PC-9 (cell line): Measurements from ENCODE around the gene CHD1L.

Source experiments
- EZH2 ChIP-seq: fragments of 200-600 bp; sonication (generic); IDR thresholded peaks from 2 replicates; pipeline ENCODE4 v1.8.0; 2017; ENCODE audit warnings: antibody characterized with exemption, low read depth
- TF ChIP-seq, protein P1 (sequence below): fragments of 200-600 bp; sonication (generic); conservative IDR thresholded peaks from 2 replicates; pipeline ENCODE4 v1.6.1; 2017; ENCODE audit warnings: mixed run types, antibody characterized with exemption, mild to moderate bottlenecking, moderate library complexity

DNA sequence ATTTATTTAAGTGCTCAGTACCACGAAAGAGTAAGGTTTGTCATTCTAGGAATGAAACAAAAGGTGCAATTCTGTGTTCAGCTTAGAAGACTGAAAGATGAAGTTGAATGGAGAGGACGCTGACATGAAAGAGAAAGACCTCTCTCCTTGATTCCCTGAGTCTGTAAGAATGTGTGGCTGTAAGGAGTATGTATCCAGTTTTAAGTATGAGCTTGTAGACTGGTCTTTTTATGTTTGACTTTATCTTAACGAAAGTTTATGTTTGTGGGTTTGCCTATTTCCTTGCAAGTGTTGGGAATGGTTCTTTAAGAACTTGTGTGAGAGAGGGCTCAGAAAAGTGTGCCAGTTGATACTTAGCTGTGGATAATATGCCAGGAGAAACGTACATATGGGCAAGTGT is 1.4 kb downstream of the CHD1L start:
- TF ChIP-seq, protein P1, sequence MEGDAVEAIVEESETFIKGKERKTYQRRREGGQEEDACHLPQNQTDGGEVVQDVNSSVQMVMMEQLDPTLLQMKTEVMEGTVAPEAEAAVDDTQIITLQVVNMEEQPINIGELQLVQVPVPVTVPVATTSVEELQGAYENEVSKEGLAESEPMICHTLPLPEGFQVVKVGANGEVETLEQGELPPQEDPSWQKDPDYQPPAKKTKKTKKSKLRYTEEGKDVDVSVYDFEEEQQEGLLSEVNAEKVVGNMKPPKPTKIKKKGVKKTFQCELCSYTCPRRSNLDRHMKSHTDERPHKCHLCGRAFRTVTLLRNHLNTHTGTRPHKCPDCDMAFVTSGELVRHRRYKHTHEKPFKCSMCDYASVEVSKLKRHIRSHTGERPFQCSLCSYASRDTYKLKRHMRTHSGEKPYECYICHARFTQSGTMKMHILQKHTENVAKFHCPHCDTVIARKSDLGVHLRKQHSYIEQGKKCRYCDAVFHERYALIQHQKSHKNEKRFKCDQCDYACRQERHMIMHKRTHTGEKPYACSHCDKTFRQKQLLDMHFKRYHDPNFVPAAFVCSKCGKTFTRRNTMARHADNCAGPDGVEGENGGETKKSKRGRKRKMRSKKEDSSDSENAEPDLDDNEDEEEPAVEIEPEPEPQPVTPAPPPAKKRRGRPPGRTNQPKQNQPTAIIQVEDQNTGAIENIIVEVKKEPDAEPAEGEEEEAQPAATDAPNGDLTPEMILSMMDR: no peak
- no peak for TF ChIP-seq EZH2
